ENCODE results near the gene ENOX1.

- no peak for TF ChIP-seq FOS (IDR thresholded peaks at IDR 0.05; ENCODE audit: borderline replicate concordance, insufficient read depth, low read length)
- no peak for TF ChIP-seq CTCF (IDR thresholded peaks at IDR 0.05; ENCODE audit: extremely low read depth in 1 of 2, insufficient read depth in 1 of 2, low read depth in 1 of 2, low read length in 2 of 2)
- TF ChIP-seq EZH2 (IDR thresholded peaks at IDR 0.05; ENCODE audit: borderline replicate concordance, low read depth, low read length, severe bottlenecking), result no peak
These were observed 206.5 kb downstream of the ENOX1 start for GRCh38 chr13:43580280-43580679.
